ENCODE results near the gene C19orf73. TPM values are rescaled to one million over a fixed set of nuclear protein-coding genes. Genes with fewer than 3 reads are reported as not detected.

Gene C19orf73
- total RNA-seq, 3 donors from 2014 or later = 1.8 to 3.2 (median 2.1) TPM

- TF ChIP-seq CTCF (IDR thresholded peaks at IDR 0.05) = no peak
- no peak for ATAC-seq
- H3K9me3 ChIP-seq = no peaks in the 10 kb centered on the region
- peaks cover 46% of the 10 kb centered on the region for H3K4me1 ChIP-seq (ENCODE audit: low read depth)
- no peaks in the 10 kb centered on the region for H3K36me3 ChIP-seq (ENCODE audit: low read depth)
- no peak overlapping the region for H3K4me3 ChIP-seq
- DNase-seq = no peak
- intact Hi-C loops (cut with DNase I, micrococcal nuclease) = no loop called here
Observed at GRCh38 chr19:49120868-49121267, 1.9 kb upstream of the C19orf73 start.

GRCh38 chr19:49120325-49120683 is 1.4 kb upstream of the C19orf73 start:
- Histone ChIP-seq H3K4me1 (ENCODE audit: low read depth) (peaks cover 43% of the 10 kb centered on the region), H3K36me3 (ENCODE audit: low read depth) (no peaks in the 10 kb centered on the region), H3K4me3 (no peak overlapping the region), H3K9me3 (no peaks in the 10 kb centered on the region)
- TF ChIP-seq CTCF (IDR thresholded peaks at IDR 0.05) = no peak
- no peak for DNase-seq
- ATAC-seq = no peak
- intact Hi-C loops (cut with DNase I, micrococcal nuclease) = no loop called here

GRCh38 chr19:49119411-49120324 is 725 bp upstream of the C19orf73 start, which contains the start of gene PPFIA3:
Gene PPFIA3 (plus strand): TSS chr19:49119544. CDS start chr19:49127874, 8,330 bp downstream.
- no peaks in the 10 kb centered on the region for H3K36me3 ChIP-seq (ENCODE audit: low read depth)
- H3K9me3 ChIP-seq = no peaks in the 10 kb centered on the region
- peaks cover 37% of the 10 kb centered on the region for H3K4me1 ChIP-seq (ENCODE audit: low read depth)
- no peak for TF ChIP-seq CTCF (IDR thresholded peaks at IDR 0.05)
- ATAC-seq (peak; percentile 28), DNase-seq (peak; percentile 70 to 78 (median 71))
- H3K4me3 ChIP-seq = peak within 1 kb of the TSS; percentile 38
- intact Hi-C loops (cut with DNase I, micrococcal nuclease) = no loop called here

GRCh38 chr19:49117677-49118564 is 1.0 kb downstream of the C19orf73 start:
- peaks cover 35% of the 10 kb centered on the region for H3K4me1 ChIP-seq (ENCODE audit: low read depth)
- peak overlapping the region; percentile 38 for H3K4me3 ChIP-seq
- no peak for TF ChIP-seq CTCF (IDR thresholded peaks at IDR 0.05)
- intact Hi-C loops (cut with DNase I, micrococcal nuclease) = no loop called here
- H3K9me3 ChIP-seq = no peaks in the 10 kb centered on the region
- no peak for ATAC-seq
- DNase-seq = peak; percentile 35 to 70 (median 52)
- no peaks in the 10 kb centered on the region for H3K36me3 ChIP-seq (ENCODE audit: low read depth)

GRCh38 chr19:49116544-49116943 is 2.4 kb downstream of the C19orf73 start:
- Histone ChIP-seq H3K9me3 (no peaks in the 10 kb centered on the region), H3K4me3 (no peak overlapping the region), H3K4me1 (ENCODE audit: low read depth) (peaks cover 35% of the 10 kb centered on the region), H3K36me3 (ENCODE audit: low read depth) (no peaks in the 10 kb centered on the region)
- ATAC-seq (no peak), DNase-seq (peak in 1 of 3 donors; percentile 49)
- intact Hi-C loops (cut with DNase I, micrococcal nuclease) = no loop called here
- no peak for TF ChIP-seq CTCF (IDR thresholded peaks at IDR 0.05)

All from mucosa of descending colon (tissue), 3 donors.